AG09309 (cell line): ENCODE measurements around the gene TOMM20.
A peak's percentile ranks its signal among the peaks of the same experiment; 100 is the strongest.

Experiments
- DNase-seq: peaks from one replicate; pipeline ENCODE4 v3.0.0-alpha.2; 2010; ENCODE audit warnings: low read depth
- H3K4me3 ChIP-seq: 2 replicates; pipeline ENCODE4 v1.5.1; 2011; ENCODE audit warnings: mild to moderate bottlenecking, low read depth, low read length, moderate library complexity; ENCODE audit not compliant: control insufficient read depth
- TF ChIP-seq, protein P1 (sequence below): IDR thresholded peaks from 2 replicates; pipeline ENCODE4 v1.5.1; 2011; ENCODE audit warnings: mild to moderate bottlenecking, low read depth, low read length, inconsistent platforms; ENCODE audit not compliant: insufficient read depth, control insufficient read depth; ENCODE audit errors: missing control alignments

TOMM20 gene

DNA sequence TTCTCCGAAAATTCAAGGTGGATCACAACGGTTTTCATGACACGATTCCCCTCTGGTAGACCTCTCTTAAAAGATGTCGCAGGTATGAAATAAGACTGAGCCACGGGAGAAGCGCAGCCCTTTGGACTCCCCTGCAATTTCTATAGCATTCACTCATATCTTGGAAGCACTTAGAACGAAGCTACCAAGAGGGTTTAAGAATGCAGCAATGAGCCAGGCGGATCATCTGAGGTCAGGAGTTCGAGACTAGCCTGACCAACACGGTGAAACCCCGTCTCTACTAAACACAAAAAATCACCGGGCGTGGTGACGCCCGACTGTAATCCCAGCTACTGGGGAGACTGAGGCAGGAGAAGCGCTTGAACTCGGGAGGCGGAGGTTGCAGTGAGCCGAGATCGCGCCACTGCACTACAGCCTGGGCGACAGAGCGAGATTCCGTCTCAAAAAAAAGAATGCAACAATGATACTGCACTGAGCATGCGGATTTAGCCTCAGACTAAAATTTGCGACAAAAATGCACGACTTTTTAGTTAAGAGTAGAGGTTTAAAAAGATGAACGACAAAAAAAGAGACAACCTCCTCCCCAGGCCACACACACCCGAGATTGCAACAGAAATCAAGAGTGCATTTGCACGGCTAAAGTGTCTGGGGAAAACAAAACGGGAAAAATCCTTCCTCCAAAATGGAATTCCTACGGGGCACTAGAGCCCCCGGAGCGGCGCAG, 743 bp downstream of the TOMM20 start:
- DNase-seq, result no peak
- peak overlapping the region; percentile 68 for H3K4me3 ChIP-seq
- TF ChIP-seq, protein P1, sequence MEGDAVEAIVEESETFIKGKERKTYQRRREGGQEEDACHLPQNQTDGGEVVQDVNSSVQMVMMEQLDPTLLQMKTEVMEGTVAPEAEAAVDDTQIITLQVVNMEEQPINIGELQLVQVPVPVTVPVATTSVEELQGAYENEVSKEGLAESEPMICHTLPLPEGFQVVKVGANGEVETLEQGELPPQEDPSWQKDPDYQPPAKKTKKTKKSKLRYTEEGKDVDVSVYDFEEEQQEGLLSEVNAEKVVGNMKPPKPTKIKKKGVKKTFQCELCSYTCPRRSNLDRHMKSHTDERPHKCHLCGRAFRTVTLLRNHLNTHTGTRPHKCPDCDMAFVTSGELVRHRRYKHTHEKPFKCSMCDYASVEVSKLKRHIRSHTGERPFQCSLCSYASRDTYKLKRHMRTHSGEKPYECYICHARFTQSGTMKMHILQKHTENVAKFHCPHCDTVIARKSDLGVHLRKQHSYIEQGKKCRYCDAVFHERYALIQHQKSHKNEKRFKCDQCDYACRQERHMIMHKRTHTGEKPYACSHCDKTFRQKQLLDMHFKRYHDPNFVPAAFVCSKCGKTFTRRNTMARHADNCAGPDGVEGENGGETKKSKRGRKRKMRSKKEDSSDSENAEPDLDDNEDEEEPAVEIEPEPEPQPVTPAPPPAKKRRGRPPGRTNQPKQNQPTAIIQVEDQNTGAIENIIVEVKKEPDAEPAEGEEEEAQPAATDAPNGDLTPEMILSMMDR, result no peak

GRCh38 chr1:235127203-235127602, 1.4 kb downstream of the TOMM20 start:
- TF ChIP-seq, protein P1, result no peak
- no peak for DNase-seq
- H3K4me3 ChIP-seq, result peak overlapping the region; percentile 68

GRCh38 chr1:235124665-235125064, 4.0 kb downstream of the TOMM20 start:
- TF ChIP-seq, protein P1, result no peak
- no peak for DNase-seq
- no peak overlapping the region for H3K4me3 ChIP-seq

GRCh38 chr1:235124111-235124510, 4.5 kb downstream of the TOMM20 start:
- no peak overlapping the region for H3K4me3 ChIP-seq
- no peak for DNase-seq
- TF ChIP-seq, protein P1, result no peak

DNA sequence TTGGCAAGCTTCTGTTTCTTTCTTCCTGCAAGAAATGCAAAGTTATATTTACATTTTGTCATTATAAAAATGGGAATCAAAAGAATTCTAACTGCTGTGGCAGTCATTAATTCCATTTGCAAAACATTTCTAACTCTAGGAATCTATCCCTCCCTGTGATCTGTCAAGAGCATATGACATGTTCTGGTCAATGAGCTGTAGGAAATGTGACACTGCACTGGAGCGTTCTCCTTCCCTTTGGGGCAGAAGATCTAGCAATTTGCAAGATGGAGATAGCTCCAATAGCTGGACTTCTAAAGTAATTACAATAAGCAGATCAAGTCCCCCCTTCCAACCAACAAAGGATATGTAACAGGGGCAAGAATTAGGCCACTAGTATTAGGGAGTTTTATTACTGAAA, 6.3 kb downstream of the TOMM20 start:
- TF ChIP-seq, protein P1, result no peak

DNA sequence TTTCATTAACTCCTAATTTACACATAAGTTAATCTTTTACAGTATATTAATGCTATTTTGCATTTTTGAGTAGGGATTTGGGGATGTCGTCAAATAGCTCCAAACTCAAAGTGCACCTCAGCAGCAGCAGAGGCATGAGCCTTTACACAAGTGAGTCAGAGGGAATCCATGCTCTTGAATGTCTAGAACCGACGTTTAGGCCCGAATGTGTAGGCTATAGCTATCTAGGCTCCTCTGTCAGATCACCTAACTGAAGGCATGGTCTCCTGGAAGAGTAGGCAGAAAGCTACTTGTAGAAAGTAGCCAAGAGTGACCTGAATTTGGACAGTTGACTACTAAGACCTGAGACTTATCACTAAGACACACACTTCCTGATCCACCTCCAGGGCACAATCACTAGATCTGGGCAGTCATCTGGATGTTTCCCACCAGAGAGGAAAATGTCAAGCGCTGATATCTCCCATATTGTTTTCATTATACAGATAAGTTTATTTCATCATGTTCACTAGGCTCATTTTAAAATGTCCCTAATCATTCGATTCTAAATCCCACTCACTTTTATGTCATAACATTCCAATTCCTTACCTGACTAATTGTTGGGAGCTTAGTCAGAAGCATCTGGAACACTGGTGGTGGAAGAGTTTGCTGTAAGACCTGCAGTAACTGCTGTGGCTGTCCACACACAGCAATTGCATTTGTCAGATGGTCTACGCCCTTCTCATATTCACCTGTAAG, 15.3 kb downstream of the TOMM20 start:
- TF ChIP-seq, protein P1, result no peak
- no peak for DNase-seq
- H3K4me3 ChIP-seq, result no peak overlapping the region

More for the DNA sequence above, 6.3 kb downstream of the TOMM20 start:
- H3K4me3 ChIP-seq, result no peak overlapping the region
- no peak for DNase-seq
